Daoy (cell line): ENCODE results near the gene MGARP. TPM values are rescaled to one million over a fixed set of nuclear protein-coding genes. Genes with fewer than 3 reads are reported as not detected.
"Not testable (repeated sequence)": the region's sequence is repeated elsewhere in the genome, so short reads cannot be mapped to it uniquely, and the experiment has no call there.

Source experiments
- DNase-seq: peaks from one replicate; pipeline ENCODE4 v3.0.0-alpha.2; 2015; ENCODE audit warnings: low read depth
- total RNA-seq: library from RNA; depleted of rRNA; stranded (reverse); fragments of >200 nt; shearing (Covaris generic); gene quantifications from 2 replicates; pipeline ENCODE4 v1.2.3, GENCODE V29; 2014; rRNA removed

The MGARP gene
- total RNA-seq = 2.0 TPM in 1 of 2 replicates, not detected in the other

- peak; percentile 5 for DNase-seq
Measured at GRCh38 chr4:139279760-139280620, at the start of gene MGARP. TSS of gene MGARP (minus strand) at chr4:139280225. CDS start at chr4:139280158, 67 bp downstream.

- no peak for DNase-seq
Measured at GRCh38 chr4:139329665-139330200, 49.7 kb upstream of the MGARP start.

- no peak for DNase-seq
Measured at GRCh38 chr4:139324620-139325019, 44.6 kb upstream of the MGARP start.

- not testable (repeated sequence) for DNase-seq
Measured at GRCh38 chr4:139322541-139322940, 42.5 kb upstream of the MGARP start.

- not testable (repeated sequence) for DNase-seq
Measured at GRCh38 chr4:139322070-139322469, 42.0 kb upstream of the MGARP start.

- DNase-seq = no peak
Measured at GRCh38 chr4:139319571-139319970, 39.5 kb upstream of the MGARP start.

DNA sequence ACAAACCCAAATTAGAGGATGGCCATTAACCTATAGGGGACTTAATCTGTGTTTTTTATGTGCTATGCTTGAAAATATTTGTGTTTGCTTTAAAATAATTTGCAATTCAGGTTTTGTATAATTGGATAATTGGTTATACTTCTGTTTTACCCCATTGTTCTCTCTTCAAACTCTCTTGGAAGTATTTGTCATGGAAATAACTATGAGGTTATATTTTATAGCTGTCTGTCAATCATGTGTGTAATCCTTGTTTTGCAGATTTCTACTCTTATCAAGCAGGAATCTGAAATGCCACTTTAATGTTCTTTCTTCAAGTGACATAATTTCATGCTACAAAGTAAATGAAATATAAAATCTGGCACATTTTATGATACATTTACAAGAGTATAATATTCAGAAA is 37.6 kb upstream of the MGARP start:
- DNase-seq = no peak

DNA sequence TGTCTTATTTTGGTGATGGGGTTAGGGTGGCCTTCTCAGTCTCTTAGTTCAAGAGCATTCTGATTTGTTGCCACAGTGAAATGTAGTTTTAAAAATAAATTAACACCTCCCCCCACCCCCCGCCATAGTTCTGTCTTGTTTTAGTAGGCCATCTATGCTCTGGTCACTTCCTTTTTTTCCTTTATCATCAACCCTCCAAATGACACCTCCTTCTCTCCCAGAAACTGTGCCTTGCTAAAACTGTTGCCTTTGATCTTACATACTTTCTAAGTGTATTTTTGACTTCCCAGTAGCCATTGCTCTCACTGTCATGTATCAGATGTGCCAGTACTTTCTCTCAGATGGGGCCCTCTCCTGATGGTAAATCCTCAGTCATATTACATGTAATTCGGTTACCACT is 36.7 kb upstream of the MGARP start:
- DNase-seq = no peak

- DNase-seq = no peak
Measured at GRCh38 chr4:139315221-139315675, 35.2 kb upstream of the MGARP start.

DNA sequence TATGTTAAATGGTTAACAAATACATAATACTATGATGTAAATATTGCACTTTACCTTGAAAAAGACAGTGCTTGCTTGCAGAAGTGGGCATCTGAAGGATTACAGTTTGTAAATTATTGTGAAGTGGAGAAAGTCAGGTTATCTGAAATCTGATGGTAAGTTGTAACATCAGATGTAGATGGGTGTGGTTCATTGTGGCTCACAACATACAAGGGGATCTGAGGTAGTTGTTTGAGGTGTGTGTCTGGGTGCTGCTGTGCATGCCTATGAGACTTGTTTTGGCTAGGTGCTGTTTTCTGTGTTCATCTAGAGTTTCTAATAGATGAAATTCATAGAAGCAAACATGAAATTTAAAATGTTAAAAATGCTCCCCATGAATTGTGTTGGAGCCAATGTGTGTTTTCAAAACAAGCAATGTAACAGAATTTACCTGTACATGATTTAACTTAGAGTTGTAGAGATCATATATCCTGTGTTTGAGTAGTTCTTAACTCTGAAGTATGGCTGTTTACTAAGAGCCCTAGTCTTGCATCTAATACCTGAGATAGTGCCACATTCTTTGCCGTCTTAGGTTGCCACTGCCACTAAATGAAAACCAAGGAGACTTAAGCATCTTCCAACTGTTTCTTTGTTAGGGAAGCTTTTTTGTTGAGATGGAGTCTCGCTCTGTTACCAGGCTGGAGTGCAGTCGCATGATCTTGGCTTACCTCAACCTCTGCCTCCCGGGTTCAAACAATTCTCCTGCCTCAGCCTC is 34.2 kb upstream of the MGARP start:
- no peak for DNase-seq

GRCh38 chr4:139313414-139313813 is 33.4 kb upstream of the MGARP start:
- DNase-seq = not testable (repeated sequence)

DNA sequence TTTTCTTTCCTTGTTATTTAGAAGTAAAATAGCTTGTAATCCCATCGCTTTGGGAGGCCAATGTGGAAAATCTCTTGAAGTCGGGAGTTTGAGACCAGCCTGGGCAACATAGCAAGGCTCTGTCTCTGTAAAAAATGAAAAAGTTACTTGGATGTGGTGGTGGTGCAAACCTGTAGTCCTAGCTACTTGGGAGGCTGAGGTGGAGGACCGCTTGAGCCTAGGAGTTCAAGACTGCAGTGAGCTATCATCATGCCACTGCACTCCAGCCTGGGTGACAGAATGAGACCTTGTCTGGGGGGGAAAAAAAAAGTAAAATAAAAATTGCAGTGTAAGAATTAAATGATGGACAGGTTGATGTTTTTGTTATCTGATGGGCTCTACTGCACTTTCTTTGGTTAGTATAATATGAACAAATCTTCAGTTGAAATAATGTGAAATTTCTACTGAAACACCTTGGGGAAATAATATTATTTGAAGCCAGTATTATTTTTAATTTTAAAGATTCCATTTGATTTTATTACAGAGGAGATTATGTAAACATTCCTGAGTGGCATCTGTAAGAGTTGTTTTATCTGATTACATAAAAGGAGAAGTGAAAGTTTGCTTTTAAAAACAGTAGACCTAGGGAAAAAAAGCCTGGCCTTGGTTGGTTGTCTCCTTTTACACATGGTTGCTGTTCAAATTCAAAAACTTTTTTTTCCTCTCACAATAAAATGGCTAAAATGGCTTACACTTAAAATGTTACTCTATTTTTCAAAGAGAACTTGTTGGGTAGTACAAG is 32.7 kb upstream of the MGARP start:
- no peak for DNase-seq

GRCh38 chr4:139311909-139312308 is 31.9 kb upstream of the MGARP start:
- DNase-seq = no peak

GRCh38 chr4:139304920-139305319 is 24.9 kb upstream of the MGARP start:
- DNase-seq = no peak

DNA sequence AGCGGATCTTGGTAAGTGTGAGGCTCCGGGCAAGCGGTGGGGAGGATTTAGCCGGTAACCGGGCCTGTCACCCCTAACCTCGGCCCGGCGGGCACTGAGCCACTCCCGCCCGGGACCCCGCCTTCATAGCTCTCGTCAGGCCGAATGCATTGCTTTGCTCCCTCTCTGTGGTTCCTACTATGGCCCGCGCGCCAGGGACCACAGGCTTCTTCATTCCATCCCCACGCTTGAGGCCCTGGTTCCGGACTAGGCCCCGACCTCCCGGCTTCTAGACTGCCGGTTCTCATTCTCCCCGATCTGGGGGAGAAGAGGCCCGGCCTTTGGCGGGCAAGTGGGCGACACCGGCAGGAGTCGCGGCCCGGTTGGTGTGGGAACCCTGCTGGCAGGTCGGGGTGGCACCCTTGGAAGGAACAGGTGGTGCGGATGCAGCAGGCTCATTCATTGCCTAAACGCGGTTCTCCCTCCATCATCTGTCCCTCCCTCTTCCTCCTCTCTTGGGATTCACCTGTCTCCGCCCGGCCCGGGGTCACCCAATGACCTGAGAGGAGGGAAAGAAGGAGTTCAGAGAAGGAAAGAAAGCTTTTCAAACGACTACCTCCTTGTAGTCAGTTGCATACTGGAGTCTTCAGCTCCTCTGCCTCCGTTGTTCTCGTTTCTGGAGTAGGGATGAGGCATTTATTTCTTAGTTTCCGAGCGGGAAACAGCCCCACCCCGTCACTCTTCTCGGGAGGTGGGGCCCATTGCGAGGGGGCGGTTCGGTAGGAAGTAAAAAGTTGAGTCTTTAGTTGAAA is 22.0 kb upstream of the MGARP start, which contains the start of gene NDUFC1:
Gene NDUFC1 (minus strand): TSS at position 657 of the 791 bp plus-strand sequence. CDS start 6,679 bp downstream, outside the sequence.
- DNase-seq = peak; percentile 40

- DNase-seq = peak; percentile 94
Measured at GRCh38 chr4:139301113-139301820, 21.2 kb upstream of the MGARP start, which contains the start of gene NAA15. TSS of gene NAA15 (plus strand) at chr4:139301505. CDS start at chr4:139301778, 273 bp downstream.

GRCh38 chr4:139300431-139301112 is 20.5 kb upstream of the MGARP start:
- DNase-seq = peak; percentile 36

DNA sequence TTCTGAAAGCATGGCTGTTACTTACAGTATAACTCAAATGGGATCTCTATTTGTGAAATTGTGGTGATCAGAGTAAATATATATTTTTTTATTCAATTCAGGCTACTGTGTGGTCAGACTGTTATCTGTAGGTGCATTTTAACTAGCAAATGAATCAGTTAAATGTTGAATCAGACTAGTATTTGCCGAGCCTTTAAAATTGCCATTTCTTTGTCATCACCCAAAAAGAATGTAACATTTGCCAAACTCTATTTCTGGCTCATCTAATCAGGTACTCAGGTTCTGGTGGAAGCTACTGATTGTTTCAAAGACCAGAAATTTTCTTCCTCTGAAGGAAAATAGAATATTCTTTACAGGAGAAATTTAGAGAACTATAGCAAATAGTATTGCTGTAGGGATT is 19.5 kb upstream of the MGARP start:
- DNase-seq = no peak

- DNase-seq = peak; percentile 4
Measured at GRCh38 chr4:139297001-139297410, 17.0 kb upstream of the MGARP start.
